ENCODE measurements around the gene MYH16. TPM values are rescaled to one million over a fixed set of nuclear protein-coding genes. Genes with fewer than 3 reads are reported as not detected.
A peak's percentile ranks its signal among the peaks of the same experiment; 100 is the strongest.
"Not testable (repeated sequence)": the region's sequence is repeated elsewhere in the genome, so short reads cannot be mapped to it uniquely, and the experiment has no call there.

The MYH16 gene
- total RNA-seq, 3 donors from 2014 or later, result not detected

DNA sequence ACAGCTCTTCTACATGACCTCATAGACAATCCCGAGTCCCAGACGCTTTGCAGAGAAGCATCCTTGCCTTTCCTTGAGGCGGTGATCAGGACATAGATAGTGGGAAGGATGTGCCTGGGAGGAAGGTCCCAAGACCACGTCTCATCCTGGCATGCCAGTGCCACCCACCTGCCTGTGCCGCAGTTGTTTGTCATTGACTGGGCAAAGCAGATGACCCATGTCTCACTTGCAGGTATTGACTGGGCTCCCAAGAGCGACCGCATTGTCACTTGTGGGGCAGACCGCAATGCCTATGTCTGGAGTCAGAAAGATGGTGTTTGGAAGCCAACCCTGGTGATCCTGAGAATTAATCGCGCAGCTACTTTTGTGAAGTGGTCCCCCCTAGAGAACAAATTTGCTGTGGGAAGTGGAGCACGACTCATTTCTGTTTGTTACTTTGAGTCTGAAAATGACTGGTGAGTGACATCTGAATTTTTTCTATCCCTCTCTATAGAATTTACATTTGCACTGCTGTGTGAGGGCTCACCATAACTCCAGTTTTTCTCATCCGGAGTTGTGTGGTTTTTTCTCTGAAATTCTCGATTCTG is 71.5 kb downstream of the MYH16 start:
- no peak overlapping the region for H3K27ac ChIP-seq
- intact Hi-C loops (cut with DNase I; ENCODE audit: low total_unique reads), result no loop called here

GRCh38 chr7:99350641-99351040 is 78.0 kb downstream of the MYH16 start:
- H3K9me3 ChIP-seq; H3K36me3 ChIP-seq; intact Hi-C loops (cut with DNase I; ENCODE audit: low total_unique reads); H3K27me3 ChIP-seq; H3K4me3 ChIP-seq; H3K27ac ChIP-seq; H3K4me1 ChIP-seq; DNase-seq (ENCODE audit: low spot score in 2 of 2): not testable (repeated sequence)

More for the DNA sequence above, 71.5 kb downstream of the MYH16 start:
- no peak for DNase-seq (ENCODE audit: low spot score in 2 of 2)
- Histone ChIP-seq H3K4me1 (no peaks in the 10 kb centered on the region), H3K27me3 (no peaks in the 10 kb centered on the region), H3K9me3 (no peaks in the 10 kb centered on the region), H3K36me3 (peaks cover under 1% of the 10 kb centered on the region), H3K4me3 (no peak overlapping the region)
- TF ChIP-seq, protein P1, sequence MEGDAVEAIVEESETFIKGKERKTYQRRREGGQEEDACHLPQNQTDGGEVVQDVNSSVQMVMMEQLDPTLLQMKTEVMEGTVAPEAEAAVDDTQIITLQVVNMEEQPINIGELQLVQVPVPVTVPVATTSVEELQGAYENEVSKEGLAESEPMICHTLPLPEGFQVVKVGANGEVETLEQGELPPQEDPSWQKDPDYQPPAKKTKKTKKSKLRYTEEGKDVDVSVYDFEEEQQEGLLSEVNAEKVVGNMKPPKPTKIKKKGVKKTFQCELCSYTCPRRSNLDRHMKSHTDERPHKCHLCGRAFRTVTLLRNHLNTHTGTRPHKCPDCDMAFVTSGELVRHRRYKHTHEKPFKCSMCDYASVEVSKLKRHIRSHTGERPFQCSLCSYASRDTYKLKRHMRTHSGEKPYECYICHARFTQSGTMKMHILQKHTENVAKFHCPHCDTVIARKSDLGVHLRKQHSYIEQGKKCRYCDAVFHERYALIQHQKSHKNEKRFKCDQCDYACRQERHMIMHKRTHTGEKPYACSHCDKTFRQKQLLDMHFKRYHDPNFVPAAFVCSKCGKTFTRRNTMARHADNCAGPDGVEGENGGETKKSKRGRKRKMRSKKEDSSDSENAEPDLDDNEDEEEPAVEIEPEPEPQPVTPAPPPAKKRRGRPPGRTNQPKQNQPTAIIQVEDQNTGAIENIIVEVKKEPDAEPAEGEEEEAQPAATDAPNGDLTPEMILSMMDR (IDR thresholded peaks at IDR 0.05), result no peak
- no peak for TF ChIP-seq POLR2AphosphoS5 (IDR thresholded peaks at IDR 0.05)
- TF ChIP-seq POLR2A (IDR thresholded peaks at IDR 0.05), result no peak

DNA sequence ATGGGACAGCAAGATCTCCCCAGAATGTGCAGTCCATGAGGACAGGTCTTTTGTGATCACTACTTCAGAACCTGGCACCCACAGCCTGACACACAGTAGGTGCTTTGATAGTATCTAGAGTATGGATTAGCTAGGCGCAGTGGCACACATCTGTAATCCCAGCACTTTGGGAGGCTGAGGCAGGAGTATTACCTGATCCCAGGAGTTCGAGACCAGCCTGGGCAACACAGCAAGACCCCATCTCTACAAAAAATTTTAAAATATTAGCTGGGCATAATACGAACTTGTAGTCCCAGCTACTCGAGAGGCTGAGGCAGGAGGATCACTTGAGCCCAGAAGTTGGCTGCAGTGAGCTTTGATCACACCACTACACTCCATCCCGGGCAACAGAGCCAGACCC is 79.6 kb downstream of the MYH16 start:
- no peak for DNase-seq (ENCODE audit: low spot score in 2 of 2)
- TF ChIP-seq, protein P1 (IDR thresholded peaks at IDR 0.05), result no peak
- TF ChIP-seq POLR2A (IDR thresholded peaks at IDR 0.05) (no peak), POLR2AphosphoS5 (IDR thresholded peaks at IDR 0.05) (no peak)

GRCh38 chr7:99355098-99355497 is 82.5 kb downstream of the MYH16 start:
- intact Hi-C loops (cut with DNase I; ENCODE audit: low total_unique reads), result no loop called here
- DNase-seq (ENCODE audit: low spot score in 2 of 2), result peak in 1 of 2 donors; percentile 2
- H3K27ac ChIP-seq, result no peak overlapping the region
- no peaks in the 10 kb centered on the region for H3K36me3 ChIP-seq
- H3K4me1 ChIP-seq, result no peaks in the 10 kb centered on the region
- no peaks in the 10 kb centered on the region for H3K9me3 ChIP-seq
- no peak overlapping the region for H3K4me3 ChIP-seq
- TF ChIP-seq POLR2A (IDR thresholded peaks at IDR 0.05) (no peak), POLR2AphosphoS5 (IDR thresholded peaks at IDR 0.05) (no peak)
- TF ChIP-seq, protein P1 (IDR thresholded peaks at IDR 0.05), result no peak
- H3K27me3 ChIP-seq, result no peaks in the 10 kb centered on the region

More for the DNA sequence above, 79.6 kb downstream of the MYH16 start:
- Histone ChIP-seq H3K9me3 (no peaks in the 10 kb centered on the region), H3K36me3 (no peaks in the 10 kb centered on the region), H3K4me3 (no peak overlapping the region), H3K27me3 (no peaks in the 10 kb centered on the region), H3K4me1 (no peaks in the 10 kb centered on the region), H3K27ac (no peak overlapping the region)
- intact Hi-C loops (cut with DNase I; ENCODE audit: low total_unique reads), result no loop called here

DNA sequence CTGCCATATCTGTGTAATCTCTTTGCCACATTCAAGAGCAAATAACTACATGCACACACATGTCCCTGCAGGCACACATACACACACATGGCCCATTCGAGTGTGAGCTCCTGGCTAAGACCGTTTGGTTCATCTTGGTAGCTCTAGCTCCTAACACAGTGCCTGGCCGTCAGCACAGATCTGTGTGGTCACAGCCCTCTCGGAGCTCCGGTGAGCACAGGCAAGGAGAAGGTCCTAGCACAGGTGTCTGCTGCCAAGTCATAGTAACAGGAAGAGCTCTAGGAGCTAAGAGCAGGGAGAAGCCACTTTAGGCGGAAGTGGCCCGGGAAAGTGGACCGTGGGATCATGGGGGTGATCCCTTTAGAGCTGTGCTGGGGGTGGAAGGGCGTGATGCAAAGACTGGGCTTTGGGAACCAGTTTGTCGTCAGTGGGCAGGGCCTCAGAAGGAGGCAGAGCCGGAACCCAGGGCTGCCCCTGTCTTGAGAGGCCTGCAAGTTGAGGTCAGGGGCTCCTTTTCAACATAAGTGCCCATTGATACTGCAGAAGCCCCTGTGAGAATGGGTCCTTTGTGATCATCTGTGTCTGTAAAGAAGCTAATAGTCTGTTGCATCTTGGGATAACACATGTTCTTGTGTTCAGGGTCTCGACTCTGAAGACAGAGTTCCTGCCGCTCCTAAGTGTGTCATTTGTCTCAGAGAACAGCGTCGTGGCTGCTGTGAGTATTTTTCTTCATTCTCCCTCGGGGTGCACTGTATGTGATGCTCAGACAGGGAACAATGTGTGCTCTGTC is 85.3 kb downstream of the MYH16 start:
- Histone ChIP-seq H3K4me1 (no peaks in the 10 kb centered on the region), H3K9me3 (no peaks in the 10 kb centered on the region), H3K4me3 (no peak overlapping the region), H3K27ac (no peak overlapping the region), H3K36me3 (no peaks in the 10 kb centered on the region), H3K27me3 (no peaks in the 10 kb centered on the region)
- TF ChIP-seq POLR2A (IDR thresholded peaks at IDR 0.05) (no peak), POLR2AphosphoS5 (IDR thresholded peaks at IDR 0.05) (no peak)
- TF ChIP-seq, protein P1 (IDR thresholded peaks at IDR 0.05), result no peak
- DNase-seq (ENCODE audit: low spot score in 2 of 2), result peak in 1 of 2 donors; percentile 25
- intact Hi-C loops (cut with DNase I; ENCODE audit: low total_unique reads), result no loop called here

DNA sequence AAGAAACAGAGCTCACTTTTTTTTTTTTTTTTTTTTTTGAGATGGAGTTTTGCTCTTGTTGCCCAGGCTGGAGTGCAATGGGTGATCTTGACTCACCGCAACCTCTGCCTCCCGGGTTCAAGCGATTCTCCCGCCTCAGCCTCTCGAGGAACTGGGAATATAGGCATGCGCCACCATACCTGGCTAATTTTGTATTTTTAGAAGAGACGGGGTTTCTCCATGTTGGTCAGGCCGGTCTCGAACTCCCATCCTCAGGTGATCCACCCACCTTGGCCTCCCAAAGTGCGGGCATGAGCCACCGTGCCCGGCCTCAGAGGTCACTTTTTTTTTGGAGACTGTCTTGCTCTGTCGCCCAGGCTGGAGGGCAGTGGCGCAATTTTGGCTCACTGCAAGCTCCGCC is 85.9 kb downstream of the MYH16 start:
- H3K9me3 ChIP-seq; H3K27ac ChIP-seq; H3K27me3 ChIP-seq; H3K36me3 ChIP-seq; intact Hi-C loops (cut with DNase I; ENCODE audit: low total_unique reads); H3K4me3 ChIP-seq; H3K4me1 ChIP-seq: not testable (repeated sequence)
- peak in 1 of 2 donors; percentile 10 for DNase-seq (ENCODE audit: low spot score in 2 of 2)
